ENCODE results near the gene RERE.

Gene RERE

GRCh38 chr1:8747879-8748825 is 69.3 kb downstream of the RERE start:
- Histone ChIP-seq H3K36me3 (ENCODE audit: insufficient read depth, low read length) (no peaks in the 10 kb centered on the region), H3K27ac (no peak overlapping the region), H3K9me3 (ENCODE audit: low read depth, low read length) (no peaks in the 10 kb centered on the region), H3K9ac (ENCODE audit: insufficient read length) (no peak overlapping the region), H3K4me3 (no peak overlapping the region)
- TF ChIP-seq EZH2 (IDR thresholded peaks at IDR 0.05) (no peak), POLR2AphosphoS5 (IDR thresholded peaks at IDR 0.05; ENCODE audit: borderline replicate concordance, low read depth, low read length) (no peak), FOXP2 (optimal IDR thresholded peaks at IDR 0.05; ENCODE audit: control extremely low read depth, extremely low read length, insufficient read depth) (no peak)
- no peak for DNase-seq (ENCODE audit: low read depth, low spot score)

GRCh38 chr1:8746554-8746953 is 70.9 kb downstream of the RERE start:
- no peak for DNase-seq (ENCODE audit: low read depth, low spot score)
- H3K27ac ChIP-seq, result no peak overlapping the region

GRCh38 chr1:8745749-8746390 is 71.6 kb downstream of the RERE start:
- Histone ChIP-seq H3K9me3 (ENCODE audit: low read depth, low read length) (no peaks in the 10 kb centered on the region), H3K36me3 (ENCODE audit: insufficient read depth, low read length) (0 out of 2 replicates have a peak, but pooled peaks cover 4% of the 10 kb centered on the region), H3K27ac (no peak overlapping the region), H3K9ac (ENCODE audit: insufficient read length) (no peak overlapping the region), H3K4me3 (no peak overlapping the region)
- TF ChIP-seq FOXP2 (optimal IDR thresholded peaks at IDR 0.05; ENCODE audit: control extremely low read depth, extremely low read length, insufficient read depth) (no peak), EZH2 (IDR thresholded peaks at IDR 0.05) (no peak), POLR2AphosphoS5 (IDR thresholded peaks at IDR 0.05; ENCODE audit: borderline replicate concordance, low read depth, low read length) (no peak)
- DNase-seq (ENCODE audit: low read depth, low spot score), result no peak

More at GRCh38 chr1:8746554-8746953, 70.9 kb downstream of the RERE start:
- Histone ChIP-seq H3K9me3 (ENCODE audit: low read depth, low read length) (no peaks in the 10 kb centered on the region), H3K9ac (ENCODE audit: insufficient read length) (no peak overlapping the region), H3K36me3 (ENCODE audit: insufficient read depth, low read length) (no peaks in the 10 kb centered on the region), H3K4me3 (no peak overlapping the region)
- no peak for TF ChIP-seq POLR2AphosphoS5 (IDR thresholded peaks at IDR 0.05; ENCODE audit: borderline replicate concordance, low read depth, low read length)
- TF ChIP-seq EZH2 (IDR thresholded peaks at IDR 0.05), result no peak
- TF ChIP-seq FOXP2 (optimal IDR thresholded peaks at IDR 0.05; ENCODE audit: control extremely low read depth, extremely low read length, insufficient read depth), result no peak

- DNase-seq (ENCODE audit: low read depth, low spot score), result no peak
- no peak overlapping the region for H3K9ac ChIP-seq (ENCODE audit: insufficient read length)
- H3K36me3 ChIP-seq (ENCODE audit: insufficient read depth, low read length), result 0 out of 2 replicates have a peak, but pooled peaks cover 4% of the 10 kb centered on the region
- H3K9me3 ChIP-seq (ENCODE audit: low read depth, low read length), result no peaks in the 10 kb centered on the region
- H3K27ac ChIP-seq, result no peak overlapping the region
- TF ChIP-seq FOXP2 (optimal IDR thresholded peaks at IDR 0.05; ENCODE audit: control extremely low read depth, extremely low read length, insufficient read depth), result no peak
- no peak for TF ChIP-seq EZH2 (IDR thresholded peaks at IDR 0.05)
- TF ChIP-seq POLR2AphosphoS5 (IDR thresholded peaks at IDR 0.05; ENCODE audit: borderline replicate concordance, low read depth, low read length), result no peak
- no peak overlapping the region for H3K4me3 ChIP-seq
Measured at GRCh38 chr1:8745346-8745745, 72.1 kb downstream of the RERE start.

GRCh38 chr1:8742022-8742924 is 75.2 kb downstream of the RERE start:
- Histone ChIP-seq H3K4me3 (no peak overlapping the region), H3K9me3 (ENCODE audit: low read depth, low read length) (0 out of 2 replicates have a peak, but pooled peaks cover 3% of the 10 kb centered on the region), H3K27ac (no peak overlapping the region), H3K36me3 (ENCODE audit: insufficient read depth, low read length) (peaks cover 9% of the 10 kb centered on the region; the same call in 1 of the 2 replicates), H3K9ac (ENCODE audit: insufficient read length) (no peak overlapping the region)
- no peak for DNase-seq (ENCODE audit: low read depth, low spot score)
- no peak for TF ChIP-seq EZH2 (IDR thresholded peaks at IDR 0.05)
- TF ChIP-seq POLR2AphosphoS5 (IDR thresholded peaks at IDR 0.05; ENCODE audit: borderline replicate concordance, low read depth, low read length), result no peak

GRCh38 chr1:8740034-8740449 is 77.4 kb downstream of the RERE start:
- Histone ChIP-seq H3K4me3 (no peak overlapping the region), H3K9ac (ENCODE audit: insufficient read length) (no peak overlapping the region), H3K9me3 (ENCODE audit: low read depth, low read length) (peaks cover 3% of the 10 kb centered on the region; the same call in 1 of the 2 replicates), H3K36me3 (ENCODE audit: insufficient read depth, low read length) (peaks cover 9% of the 10 kb centered on the region; the same call in 1 of the 2 replicates), H3K27ac (no peak overlapping the region)
- DNase-seq (ENCODE audit: low read depth, low spot score), result no peak
- TF ChIP-seq EZH2 (IDR thresholded peaks at IDR 0.05) (no peak), POLR2AphosphoS5 (IDR thresholded peaks at IDR 0.05; ENCODE audit: borderline replicate concordance, low read depth, low read length) (no peak), FOXP2 (optimal IDR thresholded peaks at IDR 0.05; ENCODE audit: control extremely low read depth, extremely low read length, insufficient read depth) (no peak)

GRCh38 chr1:8739377-8739776 is 78.1 kb downstream of the RERE start:
- no peak for DNase-seq (ENCODE audit: low read depth, low spot score)
- Histone ChIP-seq H3K4me3 (no peak overlapping the region), H3K9ac (ENCODE audit: insufficient read length) (no peak overlapping the region), H3K9me3 (ENCODE audit: low read depth, low read length) (peaks cover 3% of the 10 kb centered on the region; the same call in 1 of the 2 replicates), H3K36me3 (ENCODE audit: insufficient read depth, low read length) (peaks cover 9% of the 10 kb centered on the region; the same call in 1 of the 2 replicates), H3K27ac (no peak overlapping the region)
- no peak for TF ChIP-seq POLR2AphosphoS5 (IDR thresholded peaks at IDR 0.05; ENCODE audit: borderline replicate concordance, low read depth, low read length)
- TF ChIP-seq FOXP2 (optimal IDR thresholded peaks at IDR 0.05; ENCODE audit: control extremely low read depth, extremely low read length, insufficient read depth), result no peak
- no peak for TF ChIP-seq EZH2 (IDR thresholded peaks at IDR 0.05)

Measured in SK-N-MC (cell line).